Fibroblast of mammary gland (primary cell): ENCODE measurements around the gene BRME1.
A peak's percentile ranks its signal among the peaks of the same experiment; 100 is the strongest.

Experiments used
- DNase-seq: peaks from one replicate; pipeline ENCODE4 v3.0.0-alpha.2; 2010; ENCODE audit warnings: low read depth
- H3K4me3 ChIP-seq: 2 replicates; pipeline ENCODE4 v1.5.1; 2011; ENCODE audit warnings: low read depth, mild to moderate bottlenecking, low read length, moderate library complexity; ENCODE audit not compliant: control insufficient read depth
- CTCF ChIP-seq: conservative IDR thresholded peaks from 2 replicates; pipeline ENCODE4 v1.5.1; 2011; ENCODE audit warnings: low read depth, low read length, inconsistent platforms; ENCODE audit not compliant: control insufficient read depth, insufficient read depth

BRME1 gene

GRCh38 chr19:13877303-13877702, 28.6 kb downstream of the BRME1 start:
- no peak for TF ChIP-seq CTCF
- no peak for DNase-seq
- no peak overlapping the region for H3K4me3 ChIP-seq

GRCh38 chr19:13876834-13877233, 29.1 kb downstream of the BRME1 start, which contains the start of gene NANOS3:
TSS of gene NANOS3 (plus strand) at chr19:13877134. CDS start at chr19:13877249, 115 bp downstream.
- H3K4me3 ChIP-seq: no peak within 1 kb of the TSS
- no peak for DNase-seq
- TF ChIP-seq CTCF: no peak

- no peak for TF ChIP-seq CTCF
- no peak for DNase-seq
- H3K4me3 ChIP-seq: no peak overlapping the region
Measured at GRCh38 chr19:13875824-13876223, 30.1 kb downstream of the BRME1 start.

GRCh38 chr19:13873834-13874515, 31.9 kb downstream of the BRME1 start:
- H3K4me3 ChIP-seq: no peak overlapping the region
- TF ChIP-seq CTCF: no peak
- no peak for DNase-seq

- DNase-seq: no peak
- H3K4me3 ChIP-seq: peak overlapping the region; percentile 13
- TF ChIP-seq CTCF: no peak
Measured at GRCh38 chr19:13872695-13873389, 33.1 kb downstream of the BRME1 start.

- no peak for TF ChIP-seq CTCF
- DNase-seq: no peak
- H3K4me3 ChIP-seq: no peak overlapping the region
Measured at GRCh38 chr19:13872339-13872694, 33.6 kb downstream of the BRME1 start.
